Small intestine (tissue), 7 donors: ENCODE measurements around the gene SLC25A2. TPM values are rescaled to one million over a fixed set of nuclear protein-coding genes. Genes with fewer than 3 reads are reported as not detected.
"Not testable (repeated sequence)": the region's sequence is repeated elsewhere in the genome, so short reads cannot be mapped to it uniquely, and the experiment has no call there.

Experiments used
- DNase-seq, 2 donors: peaks; one replicate each; pipeline versions ENCODE4 v3.0.0 to v3.0.0-alpha.2; 2013
- FAIRE-seq: peaks from 2 replicates; lab custom pipeline; 2012; peaks lifted over from hg19 to GRCh38; lab: Jason Lieb, UNC
- H3K27ac ChIP-seq, 3 donors: one replicate each; pipeline ENCODE4 v1.5.1; 2013; ENCODE audit warnings: low read length in 2 of 3, mild to moderate bottlenecking in 2 of 3, control low read depth in 1 of 3, inconsistent platforms in 1 of 3, low read depth in 1 of 3, moderate library complexity in 1 of 3
- H3K27me3 ChIP-seq, 3 donors: one replicate each; pipeline ENCODE4 v1.6.1; 2013; ENCODE audit warnings: low read length in 3 of 3, inconsistent platforms in 1 of 3; ENCODE audit not compliant: control insufficient read depth in 3 of 3, insufficient read depth in 3 of 3
- H3K36me3 ChIP-seq, 3 donors: one replicate each; pipeline ENCODE4 v1.6.1; 2013; ENCODE audit warnings: low read length in 3 of 3, inconsistent platforms in 1 of 3, low read depth in 1 of 3, mild to moderate bottlenecking in 1 of 3, moderate library complexity in 1 of 3; ENCODE audit not compliant: control insufficient read depth in 3 of 3, insufficient read depth in 2 of 3
- H3K4me1 ChIP-seq, 3 donors: one replicate each; pipeline ENCODE4 v1.6.1; 2013; ENCODE audit warnings: low read length in 2 of 3, inconsistent platforms in 1 of 3, low read depth in 1 of 3, mild to moderate bottlenecking in 1 of 3, moderate library complexity in 1 of 3; ENCODE audit not compliant: control insufficient read depth in 3 of 3, insufficient read depth in 2 of 3
- H3K4me3 ChIP-seq, 3 donors: one replicate each; pipeline ENCODE4 v1.5.1; 2013; ENCODE audit warnings: low read length in 3 of 3, control low read depth in 1 of 3, inconsistent platforms in 1 of 3, low read depth in 1 of 3, mild to moderate bottlenecking in 1 of 3, moderate library complexity in 1 of 3
- H3K9me3 ChIP-seq, 2 donors: one replicate each; pipeline ENCODE4 v1.6.1; 2013; ENCODE audit warnings: low read depth in 1 of 2, low read length in 1 of 2; ENCODE audit not compliant: control insufficient read depth in 2 of 2, insufficient read depth in 1 of 2
- WGBS, 3 donors: extraction: QIAGEN DNeasy Blood & Tissue Kit; methylation state at CpG; one replicate each; pipeline ENCODE4 v1.1.7; 2013; 5-methylcytosine and 5-hydroxymethylcytosine counted together
- polyA plus RNA-seq, 4 donors: library from polyadenylated mRNA; stranded (reverse) in 3 of 4; unstranded in 1 of 4; fragments of 200-250 nt in 3 of 4; fragments of 120-200 nt in 1 of 4; gene quantifications; one replicate each; pipeline versions ENCODE4 v1.2.1 to v1.2.3, GENCODE V29; 2013
- donor health status: healthy with polysubstance abuse.
- donor health status: control.
- donor health status: control.
- donor health status: Bipolar disorder and iron deficiency.
- donor health status: healthy.

Gene SLC25A2
- polyA plus RNA-seq, 4 donors, result 0.12 to 0.45 (median 0.15) TPM; not detected in 1

DNA sequence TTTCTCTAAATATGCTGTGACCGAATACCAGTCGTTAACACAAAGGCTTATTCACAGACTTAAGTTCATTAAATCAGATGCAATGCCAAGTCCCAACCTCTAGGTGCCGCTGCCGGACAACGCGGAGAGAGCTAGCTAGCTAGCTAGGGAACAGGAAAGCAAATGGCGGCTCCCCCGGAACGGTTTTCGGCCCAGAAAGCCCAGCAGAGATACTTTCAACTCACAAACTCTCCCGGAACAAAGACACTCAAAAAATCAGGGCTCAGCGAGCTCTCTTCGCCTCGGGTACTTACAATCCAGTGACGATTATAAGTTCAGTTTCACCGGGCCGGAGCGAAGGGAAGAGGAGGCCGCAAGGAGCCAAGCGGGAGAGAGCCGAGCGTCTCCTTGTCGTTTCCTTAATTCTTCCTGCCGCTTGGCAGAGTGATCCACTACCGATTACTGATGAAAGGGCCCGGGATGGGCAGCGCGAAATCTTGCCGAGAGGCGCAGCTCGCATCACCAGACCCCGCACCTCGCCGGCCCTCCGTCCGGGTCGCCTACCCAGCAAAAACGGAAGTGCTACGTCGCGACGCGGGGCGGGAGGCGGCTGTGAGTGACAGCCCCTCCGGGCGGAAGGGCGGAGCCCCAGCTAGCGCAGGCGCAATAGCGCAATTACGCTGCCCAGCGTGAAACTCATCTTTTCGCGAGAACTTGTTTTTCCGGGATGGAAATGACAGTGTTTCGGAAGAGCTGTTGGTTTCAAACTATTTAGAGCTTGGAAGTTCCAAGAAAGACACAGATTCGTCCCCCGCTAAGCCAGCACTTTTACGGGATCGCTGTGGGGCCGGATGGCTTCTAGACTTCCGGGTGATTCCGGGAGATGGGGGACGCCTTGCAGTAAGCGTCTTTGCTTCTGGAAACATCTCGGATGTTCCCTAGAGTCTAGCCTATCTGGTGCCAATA, 16.6 kb upstream of the SLC25A2 start, which contains the start of gene TAF7:
TSS of gene TAF7 (minus strand) at position 560 of the 945 bp plus-strand sequence. CDS start 740 bp downstream, outside the sequence.
- FAIRE-seq (no peak), DNase-seq (peak; percentile 91 to 97)
- Histone ChIP-seq H3K9me3 (peaks cover 7 to 45% of the 10 kb centered on the region in 2 donors), H3K4me1 (peaks cover 0 to 3% (median 2%) of the 10 kb centered on the region in 3 donors), H3K27ac (peak within 1 kb of the TSS; percentile 89 to 98 (median 97)), H3K4me3 (peak within 1 kb of the TSS; percentile 61 to 88 (median 69)), H3K27me3 (no peaks in the 10 kb centered on the region), H3K36me3 (peaks cover 2 to 15% (median 10%) of the 10 kb centered on the region in 3 donors)
- 1% methylated on average over 67 of the region's 67 CpGs for WGBS, 3 donors

DNA sequence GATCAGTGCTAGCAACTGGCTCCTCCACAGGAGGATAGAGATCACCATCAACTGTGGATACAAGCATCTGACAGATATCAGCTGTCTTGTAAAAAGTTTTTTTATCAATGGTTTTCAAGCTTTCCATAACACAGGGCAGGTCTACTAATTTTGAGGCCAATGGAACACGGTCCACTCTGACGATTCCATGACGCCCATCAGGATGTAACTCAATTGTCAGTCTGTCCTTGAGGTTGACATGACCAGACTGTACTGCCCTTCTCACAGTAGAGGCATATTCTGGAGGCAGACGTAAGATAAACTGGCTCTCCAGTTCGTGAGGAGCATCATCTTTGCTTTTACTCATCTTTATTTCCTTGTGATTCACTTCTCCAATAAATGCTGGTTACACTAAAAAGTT, 15.8 kb upstream of the SLC25A2 start:
- peaks cover 7 to 53% of the 10 kb centered on the region in 2 donors for H3K9me3 ChIP-seq
- FAIRE-seq (no peak), DNase-seq (no peak)
- H3K27me3 ChIP-seq, result no peaks in the 10 kb centered on the region
- H3K4me1 ChIP-seq, result peaks cover 0 to 3% (median 2%) of the 10 kb centered on the region in 3 donors
- peak overlapping the region in 2 of 3 donors; percentile 61 to 88 for H3K4me3 ChIP-seq
- 76 to 85% (median 82%) methylated on average over 5 of the region's 5 CpGs for WGBS, 3 donors
- H3K27ac ChIP-seq, result peak overlapping the region in 1 of 3 donors; percentile 97
- peaks cover 2 to 15% (median 10%) of the 10 kb centered on the region in 3 donors for H3K36me3 ChIP-seq

DNA sequence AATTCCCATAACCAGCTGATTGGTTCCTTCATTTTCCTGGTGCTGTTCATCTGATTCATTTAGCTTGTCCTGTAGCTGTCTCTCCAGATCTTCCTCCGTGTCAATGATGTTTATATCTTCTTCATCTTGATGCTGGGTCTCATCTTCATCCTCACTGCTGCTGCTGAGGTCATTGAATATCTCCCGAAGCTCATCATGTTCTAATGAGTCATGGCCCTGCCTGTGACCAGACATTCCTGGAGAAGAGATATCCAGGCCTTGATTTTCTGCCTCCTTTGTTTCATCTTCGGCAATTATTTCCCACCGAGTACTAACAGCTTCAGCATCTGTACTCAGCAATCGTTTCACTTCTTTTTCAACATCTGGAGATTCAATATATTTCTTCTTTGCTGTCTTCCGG, 15.4 kb upstream of the SLC25A2 start:
- FAIRE-seq, result no peak
- H3K9me3 ChIP-seq, result peaks cover 7 to 54% of the 10 kb centered on the region in 2 donors
- WGBS, 3 donors, result 97 to 99% (median 99%) methylated on average over 6 of the region's 6 CpGs

DNA sequence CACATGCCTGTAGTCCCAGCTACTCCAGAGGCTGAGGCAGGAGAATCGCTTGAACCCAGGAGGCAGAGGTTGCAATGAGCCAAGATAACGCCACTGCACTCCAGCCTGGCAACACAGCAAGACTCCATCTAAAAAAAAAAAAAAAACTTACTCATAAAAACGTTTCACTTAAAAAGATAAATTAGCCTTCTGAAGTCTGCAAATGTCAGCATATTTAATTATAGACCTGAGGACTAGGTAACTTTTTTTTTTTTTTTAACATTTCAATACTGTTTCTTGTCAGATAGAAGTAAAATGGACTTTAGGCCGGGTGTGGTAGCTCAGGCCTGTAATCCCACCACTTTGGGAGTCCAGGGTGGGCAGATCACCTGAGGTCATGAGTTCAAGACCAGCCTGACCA, 13.1 kb upstream of the SLC25A2 start:
- H3K27ac ChIP-seq, DNase-seq, H3K4me3 ChIP-seq, H3K4me1 ChIP-seq, H3K27me3 ChIP-seq, FAIRE-seq: not testable (repeated sequence)
- peaks cover 2 to 16% (median 10%) of the 10 kb centered on the region in 3 donors for H3K36me3 ChIP-seq
- 84 to 92% (median 91%) methylated on average over 4 of the region's 4 CpGs for WGBS, 3 donors
- H3K9me3 ChIP-seq, result peaks cover 7 to 63% of the 10 kb centered on the region in 2 donors

More for the DNA sequence above, 15.4 kb upstream of the SLC25A2 start:
- Histone ChIP-seq H3K27me3 (no peaks in the 10 kb centered on the region), H3K4me3 (no peak overlapping the region), H3K27ac (no peak overlapping the region), H3K4me1 (peaks cover 0 to 3% (median 2%) of the 10 kb centered on the region in 3 donors), H3K36me3 (peaks cover 2 to 15% (median 10%) of the 10 kb centered on the region in 3 donors)
- DNase-seq, result no peak

DNA sequence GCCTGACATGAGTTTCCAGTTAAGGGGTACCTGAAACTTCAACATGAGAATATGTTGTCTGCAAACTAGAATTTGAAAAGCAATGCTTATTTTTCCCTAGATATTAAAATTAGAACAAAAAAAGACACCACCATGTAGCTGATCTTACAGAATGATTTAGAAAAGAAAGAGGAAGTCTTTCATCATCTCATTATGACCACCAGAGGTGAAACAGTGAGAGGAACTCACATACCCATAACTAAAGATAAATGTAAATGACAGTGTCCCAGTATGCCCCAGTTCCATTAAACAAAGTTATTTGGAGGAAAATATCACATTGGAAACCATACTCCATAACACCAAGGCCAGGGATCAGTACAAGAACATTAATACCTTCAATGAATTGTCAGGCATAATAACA, 9.9 kb upstream of the SLC25A2 start:
- no peak overlapping the region for H3K27ac ChIP-seq
- H3K4me1 ChIP-seq, result no peaks in the 10 kb centered on the region
- FAIRE-seq (no peak), DNase-seq (no peak)
- H3K4me3 ChIP-seq, result no peak overlapping the region
- H3K36me3 ChIP-seq, result peaks cover 2 to 8% (median 7%) of the 10 kb centered on the region in 3 donors
- H3K27me3 ChIP-seq, result no peaks in the 10 kb centered on the region
- H3K9me3 ChIP-seq, result peaks cover 5 to 59% of the 10 kb centered on the region in 2 donors

DNA sequence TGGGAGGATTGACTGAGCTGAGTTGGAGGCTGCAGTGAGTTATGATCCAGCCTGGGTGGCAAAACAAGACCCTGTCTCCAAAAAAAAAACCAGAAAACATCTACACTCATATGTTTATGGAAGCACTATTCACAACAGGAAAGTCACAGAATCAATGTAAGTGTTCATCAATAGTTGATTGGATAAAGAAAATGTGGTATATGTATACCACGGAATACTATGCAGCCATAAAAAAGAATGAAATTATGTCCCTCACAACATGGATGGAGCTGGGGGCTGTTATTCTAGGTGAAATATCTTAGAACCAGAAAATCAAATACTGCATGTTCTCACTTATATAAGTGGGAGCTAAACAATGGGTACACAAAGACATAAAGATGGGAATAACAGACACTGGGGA, 2.8 kb upstream of the SLC25A2 start:
- no peak overlapping the region for H3K4me3 ChIP-seq
- H3K36me3 ChIP-seq, result peaks cover 0 to 8% (median 0%) of the 10 kb centered on the region in 3 donors
- peaks cover 15 to 74% of the 10 kb centered on the region in 2 donors for H3K9me3 ChIP-seq
- H3K27ac ChIP-seq, result no peak overlapping the region
- DNase-seq (no peak), FAIRE-seq (no peak)
- H3K27me3 ChIP-seq, result no peaks in the 10 kb centered on the region
- 96 to 100% (median 98%) methylated on average over 1 of the region's 1 CpG for WGBS, 3 donors
- H3K4me1 ChIP-seq, result no peaks in the 10 kb centered on the region

DNA sequence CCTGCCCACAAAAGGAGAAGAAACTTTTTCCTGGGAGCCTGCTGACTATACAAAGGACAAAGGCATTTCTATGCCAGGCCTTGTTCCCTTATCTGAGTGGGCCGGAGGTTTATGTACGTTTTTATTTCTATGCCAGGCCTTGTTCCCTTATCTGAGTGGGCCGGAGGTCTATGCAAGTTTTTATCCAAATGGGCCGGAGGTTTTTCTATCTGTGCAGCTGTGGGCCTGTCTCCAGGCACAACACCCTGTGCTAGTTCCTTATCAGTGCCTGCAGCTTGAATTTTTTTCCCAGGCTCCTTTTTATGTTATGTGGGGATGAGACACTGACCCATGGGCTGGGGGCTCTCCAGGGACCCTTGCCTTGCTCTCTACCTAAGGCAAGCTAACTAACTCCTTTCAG, 5.5 kb downstream of the SLC25A2 start:
- H3K4me1 ChIP-seq, result no peaks in the 10 kb centered on the region
- WGBS, 3 donors, result 72 to 87% (median 75%) methylated on average over 4 of the region's 4 CpGs
- peaks cover 4 to 73% of the 10 kb centered on the region in 2 donors for H3K9me3 ChIP-seq
- H3K4me3 ChIP-seq, result no peak overlapping the region
- no peaks in the 10 kb centered on the region for H3K27me3 ChIP-seq
- peaks cover 0 to 2% (median 1%) of the 10 kb centered on the region in 3 donors for H3K36me3 ChIP-seq
- FAIRE-seq (no peak), DNase-seq (no peak)
- no peak overlapping the region for H3K27ac ChIP-seq

DNA sequence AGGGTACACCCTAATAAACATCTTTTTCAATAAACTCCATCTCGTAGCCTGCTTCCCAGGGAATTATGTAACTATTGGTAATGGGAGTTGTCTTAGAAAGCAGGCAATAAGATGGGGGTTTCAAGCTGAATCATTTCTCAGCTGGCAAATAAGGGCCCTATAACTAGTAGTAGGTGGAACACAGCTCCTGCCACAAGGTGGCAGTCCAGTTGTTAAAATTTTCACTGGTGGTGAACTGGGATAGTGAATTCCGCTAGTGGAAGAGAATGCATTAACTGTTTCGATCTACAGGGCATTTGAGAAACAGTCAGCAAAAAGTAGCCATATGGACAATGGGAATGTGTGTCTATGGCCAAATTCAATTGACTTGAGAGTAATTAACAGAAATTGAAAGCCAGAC, 30.9 kb downstream of the SLC25A2 start:
- WGBS, 3 donors, result 57 to 62% (median 58%) methylated on average over 3 of the region's 3 CpGs
- H3K9me3 ChIP-seq, result peaks cover 3 to 72% of the 10 kb centered on the region in 2 donors

More for the DNA sequence above, 30.9 kb downstream of the SLC25A2 start:
- H3K27ac ChIP-seq, result no peak overlapping the region
- no peaks in the 10 kb centered on the region for H3K36me3 ChIP-seq
- FAIRE-seq (no peak), DNase-seq (no peak)
- H3K27me3 ChIP-seq, result no peaks in the 10 kb centered on the region
- H3K4me3 ChIP-seq, result no peak overlapping the region
- no peaks in the 10 kb centered on the region for H3K4me1 ChIP-seq
